GM19025 (cell line): ENCODE results near the gene KCNIP2.

Experiments
- ATAC-seq: cut with Tn5 transposase; IDR thresholded peaks from one replicate; pipeline ENCODE4 v1.9.1; 2021; ENCODE audit warnings: mild to moderate bottlenecking, low read depth, moderate library complexity; ENCODE audit not compliant: unreplicated experiment

Gene KCNIP2

DNA sequence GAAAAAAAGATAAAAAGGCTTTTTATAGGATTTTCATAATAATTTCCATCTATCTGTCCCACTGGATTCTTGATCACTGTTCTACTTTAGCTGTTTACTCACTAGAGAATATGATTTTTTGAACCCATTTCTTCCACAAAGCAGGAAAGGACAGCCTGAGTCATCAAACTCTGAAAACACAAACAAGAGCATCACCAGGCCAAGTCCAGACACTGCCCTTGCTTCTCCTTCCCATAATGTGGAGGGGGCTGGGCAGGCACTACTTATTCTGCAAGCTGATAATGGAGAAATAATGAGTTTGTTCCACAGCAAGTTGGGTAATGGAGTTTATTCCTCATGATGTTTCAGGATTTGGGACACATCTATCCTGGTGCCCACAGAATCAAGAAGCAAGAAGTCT lies 13.0 kb upstream of the KCNIP2 start:
- no peak for ATAC-seq

DNA sequence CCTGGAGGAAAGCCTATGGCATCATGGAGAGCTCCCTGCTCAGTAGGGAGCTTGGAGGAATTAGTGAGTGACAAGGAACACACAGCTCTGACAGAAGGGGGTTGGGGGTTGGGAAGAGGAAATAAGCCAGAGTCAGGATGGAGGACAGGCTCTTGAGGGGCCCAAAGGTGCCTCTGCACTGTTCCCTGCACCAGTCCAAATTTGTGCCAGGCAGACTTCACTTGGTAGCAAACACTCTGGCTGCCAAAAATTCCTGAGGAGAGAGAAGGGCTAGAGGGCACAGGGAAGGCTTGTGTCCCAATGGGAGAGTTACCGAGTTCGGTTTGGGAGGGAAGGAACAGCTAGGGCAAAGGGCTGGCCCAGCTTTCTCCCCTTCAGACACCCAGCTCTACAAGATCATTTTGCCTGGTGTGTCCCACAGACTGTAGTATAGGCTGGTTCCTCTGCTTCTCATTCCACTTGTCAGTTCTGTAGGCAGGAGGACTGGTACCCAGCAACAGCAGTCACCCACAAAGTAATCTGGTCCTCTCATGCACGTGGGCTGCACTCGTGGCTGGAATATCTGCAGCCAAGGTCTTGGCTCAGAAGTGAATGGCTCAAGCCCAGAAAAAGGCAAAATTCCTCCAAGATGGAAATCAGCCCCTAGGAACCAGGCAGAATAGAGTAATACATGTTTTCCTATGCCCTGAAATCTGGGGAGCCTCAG lies 8.0 kb upstream of the KCNIP2 start:
- no peak for ATAC-seq

DNA sequence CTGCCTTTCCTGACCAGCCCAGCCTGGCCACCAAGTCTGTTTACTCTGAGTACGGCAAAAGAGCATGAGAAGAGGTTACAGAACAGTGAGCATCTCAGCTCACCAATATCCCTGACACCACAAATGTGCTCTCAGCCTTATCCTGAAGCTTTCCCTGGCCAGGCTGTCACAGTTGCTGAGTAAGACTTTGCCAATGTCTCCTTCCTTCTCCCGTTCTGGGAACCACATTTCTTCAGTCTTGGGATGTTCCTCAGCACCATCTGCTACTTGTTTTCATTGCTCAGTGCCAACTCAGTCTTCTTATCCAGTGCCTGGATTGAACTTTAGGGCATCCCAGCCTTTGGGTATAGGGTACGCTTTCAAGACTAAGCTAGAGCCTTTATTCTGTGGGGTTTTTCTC lies 7.1 kb upstream of the KCNIP2 start:
- no peak for ATAC-seq

DNA sequence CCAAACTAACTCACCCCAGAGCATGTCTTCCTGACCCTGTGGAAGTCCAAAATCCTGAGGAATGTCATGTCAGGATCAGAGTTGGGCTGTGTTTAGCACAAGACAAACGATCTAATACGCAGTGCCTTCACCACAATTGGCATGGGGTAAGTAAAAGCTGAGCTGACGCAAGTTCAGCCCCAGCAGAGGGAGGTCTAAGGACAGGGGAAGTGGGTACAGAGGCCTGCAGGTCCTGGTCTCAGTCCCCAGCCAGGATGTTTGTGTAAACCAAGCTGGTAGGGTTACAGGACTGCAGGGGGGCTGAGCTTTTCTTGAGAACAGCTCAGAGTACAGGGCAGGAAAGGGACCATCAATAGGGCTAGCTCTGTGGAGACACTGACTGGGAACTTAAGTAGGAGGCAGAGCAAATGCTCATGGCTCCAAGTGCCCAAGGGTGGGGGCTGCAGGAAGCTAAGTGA lies 5.3 kb upstream of the KCNIP2 start:
- no peak for ATAC-seq

DNA sequence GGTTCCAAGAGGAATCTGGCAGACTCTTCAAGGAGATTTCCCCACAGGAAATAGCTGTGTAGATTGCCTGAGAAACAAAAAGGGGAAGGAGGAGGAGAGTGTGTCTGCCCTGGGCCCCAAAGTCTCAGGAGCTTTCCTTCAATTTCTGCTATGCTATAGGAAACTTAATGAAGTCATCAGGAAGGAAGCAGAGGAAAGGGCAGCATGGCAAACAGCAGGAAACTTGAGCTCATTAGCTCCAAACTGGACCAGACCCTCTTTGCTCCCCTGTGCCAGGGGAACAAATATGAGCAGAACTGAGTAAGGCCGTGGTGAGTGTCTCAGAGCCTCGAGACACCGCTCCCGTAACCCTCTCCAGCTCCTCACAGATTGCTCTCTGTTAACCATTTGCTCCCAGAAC lies 4.8 kb upstream of the KCNIP2 start:
- ATAC-seq = no peak

DNA sequence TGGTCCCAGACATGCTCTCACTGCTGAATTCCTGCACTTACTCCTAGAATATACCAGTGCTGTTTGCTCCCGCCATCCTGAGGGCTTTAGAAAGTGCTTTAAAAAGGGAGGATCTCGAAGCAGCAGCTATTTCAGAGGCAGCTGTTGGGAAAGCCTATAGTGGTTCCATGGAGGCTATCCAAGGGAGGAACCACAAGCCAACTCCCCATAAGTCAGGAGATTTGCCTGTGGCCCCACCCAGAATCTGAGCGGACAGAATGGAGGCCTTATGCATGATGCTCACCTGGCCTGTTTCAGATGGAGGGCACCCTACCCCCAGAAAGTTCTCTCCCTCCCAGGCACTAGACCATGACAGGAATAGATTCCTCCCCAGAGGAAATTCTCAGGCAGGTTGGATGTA lies 2.3 kb upstream of the KCNIP2 start:
- no peak for ATAC-seq

DNA sequence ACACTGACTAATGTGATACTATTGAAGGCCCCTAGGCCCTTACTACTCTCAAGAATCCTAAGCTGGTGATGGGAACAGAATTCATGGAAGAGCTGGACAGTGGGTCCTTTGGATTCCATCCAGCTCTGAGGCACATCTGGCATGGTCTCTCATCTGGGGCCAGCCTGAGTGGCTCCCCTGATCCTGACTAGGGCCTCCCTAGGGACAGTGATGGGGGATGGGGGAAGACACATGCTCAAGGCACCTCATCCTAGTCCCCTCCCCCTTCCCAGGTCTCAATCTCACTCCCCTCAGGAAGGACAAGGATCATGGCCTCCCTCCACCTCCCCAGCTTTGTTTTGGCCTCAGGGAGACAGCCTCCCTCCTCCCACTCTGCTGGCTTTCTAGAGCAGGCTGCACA lies 1.8 kb downstream of the KCNIP2 start:
- ATAC-seq = no peak

DNA sequence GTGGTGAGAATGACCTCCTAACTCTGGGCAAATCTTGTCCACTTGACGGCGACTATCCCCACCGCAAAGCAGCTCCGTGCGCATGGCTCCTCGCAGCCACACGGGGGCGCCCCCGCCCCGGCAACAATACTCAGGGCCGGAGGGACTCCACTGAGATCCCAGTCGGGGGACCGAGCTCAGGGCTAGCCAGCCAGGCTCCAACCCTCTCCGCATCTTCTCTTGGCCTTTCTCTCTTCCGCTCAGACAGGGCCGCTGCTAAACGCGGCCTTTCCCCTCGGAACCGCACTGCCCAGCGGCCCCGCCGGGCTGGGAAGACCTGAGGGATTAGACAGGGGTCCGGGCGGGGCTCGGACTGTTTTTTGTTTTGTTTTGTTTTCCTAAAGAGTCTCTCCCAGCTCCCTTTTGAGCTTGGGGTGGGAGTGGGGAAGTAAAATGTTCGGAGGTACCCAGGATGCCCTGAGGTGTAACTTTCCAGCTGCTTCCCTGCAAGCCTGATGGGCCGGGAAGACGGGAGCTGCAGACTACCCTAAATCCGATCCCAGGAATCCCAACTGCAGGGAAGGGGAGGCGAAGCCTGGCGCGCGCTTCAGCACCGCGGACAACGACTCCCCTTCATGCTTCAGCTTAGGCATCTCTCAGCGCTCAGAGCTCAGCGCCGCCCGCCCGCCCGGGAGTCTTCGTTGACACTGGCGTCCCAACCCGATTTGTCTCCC lies 2.7 kb downstream of the KCNIP2 start:
- ATAC-seq = peak; percentile 60

DNA sequence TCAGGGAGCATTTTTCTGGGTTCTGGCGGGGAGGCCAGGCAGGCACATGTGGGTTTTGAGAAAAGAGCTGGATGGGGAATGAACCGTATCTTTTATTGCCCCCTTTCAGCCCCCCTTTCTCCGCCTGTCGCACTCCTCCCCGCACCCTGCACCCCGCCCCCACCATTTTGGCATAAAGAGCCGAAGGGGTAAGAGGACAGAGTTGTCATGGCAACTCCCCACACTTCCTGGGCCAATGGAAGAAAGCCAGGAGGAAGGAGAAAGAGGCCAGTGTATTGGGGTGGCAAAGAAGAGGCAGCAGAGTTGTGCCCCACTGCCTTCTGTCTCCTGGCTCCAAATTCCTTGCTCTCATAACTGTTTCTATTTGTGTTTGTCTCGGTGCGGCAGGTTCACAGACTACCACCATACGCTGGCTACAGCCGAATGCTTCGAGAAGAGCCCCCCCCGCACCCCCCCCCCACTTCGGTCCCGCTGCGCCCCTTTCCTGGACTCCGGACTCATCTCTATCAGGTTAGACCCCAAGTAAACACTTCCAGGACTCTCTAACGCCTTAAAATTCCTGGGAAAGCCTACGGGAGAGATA lies 3.4 kb downstream of the KCNIP2 start:
- ATAC-seq = no peak

DNA sequence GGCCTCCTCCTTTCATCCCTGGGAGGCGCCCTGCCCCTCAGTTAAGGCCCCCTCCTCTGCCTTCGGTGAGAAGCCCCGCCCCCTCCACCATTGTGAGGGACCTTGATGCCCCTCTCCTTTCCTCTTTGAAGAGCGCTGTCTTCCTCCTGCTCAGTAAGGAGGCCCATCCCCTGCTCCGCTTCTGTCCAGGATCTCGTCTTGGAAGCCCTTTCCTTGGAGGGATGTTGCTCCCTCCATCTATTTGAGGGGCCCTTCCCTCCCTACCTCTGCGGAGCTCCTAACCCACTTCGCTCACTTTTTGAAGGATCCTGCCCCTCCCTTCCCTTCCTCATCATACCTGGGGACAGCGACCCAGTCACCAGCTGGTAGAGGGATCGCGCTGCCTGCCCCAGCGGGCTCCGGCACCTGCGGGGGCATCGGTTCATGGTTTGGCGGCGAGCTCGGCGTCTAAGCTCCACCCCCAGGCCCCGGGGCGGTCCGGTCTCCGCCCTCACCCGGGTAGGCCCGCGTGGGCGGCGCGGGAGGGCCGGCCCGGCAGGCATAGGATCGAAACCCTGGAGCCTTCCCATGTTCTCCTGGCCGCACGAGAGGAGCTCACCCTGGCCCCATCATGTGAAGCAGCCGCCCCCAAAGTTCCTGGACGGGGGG lies 4.1 kb downstream of the KCNIP2 start:
- ATAC-seq = no peak

DNA sequence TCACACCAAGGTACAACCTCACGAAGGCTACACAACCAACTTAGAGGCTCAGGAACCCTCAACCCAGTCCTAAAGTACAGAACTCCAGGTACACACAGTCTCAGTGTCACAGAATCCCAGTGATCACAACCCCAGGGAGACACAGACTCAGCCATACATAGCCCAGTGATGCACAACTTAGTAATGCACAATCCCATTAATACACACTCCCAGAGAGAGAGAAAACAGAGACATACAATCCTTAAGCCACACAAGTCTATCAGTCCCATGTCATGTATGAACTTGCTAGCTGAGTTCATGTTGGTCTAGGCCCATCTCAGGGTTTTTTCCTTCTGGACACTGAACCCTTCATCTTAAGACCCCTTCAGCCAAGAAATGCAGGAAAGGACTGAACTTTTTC lies 4.6 kb downstream of the KCNIP2 start:
- ATAC-seq = no peak

DNA sequence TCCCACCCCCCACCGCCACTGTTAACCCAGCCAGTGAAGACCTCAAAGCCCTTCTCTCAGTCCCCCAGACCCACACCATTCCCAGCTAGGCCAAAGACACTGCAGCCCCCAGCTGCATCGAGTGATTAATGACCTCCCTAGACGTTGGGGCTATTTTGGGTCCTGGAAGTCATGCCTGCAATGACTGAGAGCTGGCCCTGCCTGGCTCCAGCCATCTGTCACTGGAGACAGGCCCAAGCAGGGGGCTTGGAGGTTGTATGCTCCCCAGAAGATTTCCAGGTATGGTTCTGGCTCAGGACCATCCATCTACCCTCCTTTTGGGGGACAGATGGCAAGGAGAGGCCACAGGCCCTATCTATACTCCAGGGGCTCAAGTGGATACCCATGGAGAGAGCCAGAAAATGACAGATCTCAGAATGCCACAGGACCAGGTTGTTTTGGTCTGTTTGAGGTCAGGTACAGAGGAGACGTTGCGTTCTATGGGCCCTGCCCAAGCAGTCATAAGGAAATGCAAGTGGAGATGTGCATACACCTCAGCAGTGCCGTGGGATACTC lies 5.1 kb downstream of the KCNIP2 start:
- ATAC-seq = no peak

DNA sequence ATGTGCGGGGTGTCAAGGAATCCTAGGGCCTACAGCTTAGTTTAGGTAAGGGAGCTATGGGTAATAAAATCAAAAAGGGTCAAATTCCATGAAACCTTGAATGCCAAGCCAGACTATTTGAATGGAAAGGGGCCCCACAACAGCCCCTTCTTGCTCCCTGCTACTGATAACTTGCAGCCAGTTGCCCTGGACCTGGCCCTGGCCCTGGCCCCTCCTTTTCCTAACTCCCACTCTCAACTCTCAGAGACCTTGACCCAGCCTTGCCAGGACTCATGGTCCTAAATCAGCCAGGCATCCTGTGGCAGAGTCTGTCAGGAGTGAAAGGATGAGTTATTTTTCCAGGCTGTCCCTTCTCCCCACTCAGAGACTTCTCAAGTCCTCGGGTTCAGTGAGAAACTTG lies 5.9 kb downstream of the KCNIP2 start:
- ATAC-seq = no peak

DNA sequence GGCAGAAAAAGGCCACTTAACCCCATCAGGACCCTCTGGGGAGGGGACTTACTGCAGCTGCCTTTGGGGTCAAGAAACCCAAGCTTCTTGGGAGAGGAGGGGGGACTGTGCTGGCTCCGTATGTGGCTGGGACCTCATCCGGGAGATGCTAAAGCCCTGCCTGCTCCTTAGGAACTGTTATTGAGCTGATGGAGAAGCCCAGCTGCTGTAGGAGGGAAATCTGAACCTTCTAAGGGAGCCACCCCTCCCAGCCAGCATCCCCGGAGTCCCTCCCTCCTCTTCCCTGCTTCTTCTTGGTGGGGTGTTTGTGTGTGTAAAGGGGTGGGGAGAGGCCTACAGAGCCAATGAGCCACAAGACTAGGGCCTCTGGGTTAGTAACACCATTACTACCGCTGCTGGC lies 8.2 kb downstream of the KCNIP2 start:
- no peak for ATAC-seq

DNA sequence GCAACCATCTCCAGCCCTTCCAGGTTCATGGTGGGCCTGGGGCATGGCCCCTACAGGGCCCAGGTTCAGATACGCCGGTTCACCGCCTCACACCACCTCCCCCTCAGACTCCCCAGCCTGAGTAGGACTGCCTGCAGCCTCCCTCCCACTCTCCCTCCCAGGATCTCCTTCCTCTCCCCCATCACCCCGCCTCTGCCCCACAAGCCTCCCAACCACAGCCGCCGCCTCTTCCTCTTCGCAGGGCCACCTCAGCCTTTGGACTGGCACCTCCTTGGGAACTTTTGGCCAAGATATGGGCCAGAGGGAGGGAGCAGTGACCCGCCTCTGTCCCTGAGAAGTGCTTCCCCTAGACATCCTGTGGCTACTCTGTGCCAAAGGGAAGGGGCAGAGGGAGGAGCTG lies 9.3 kb downstream of the KCNIP2 start:
- no peak for ATAC-seq

DNA sequence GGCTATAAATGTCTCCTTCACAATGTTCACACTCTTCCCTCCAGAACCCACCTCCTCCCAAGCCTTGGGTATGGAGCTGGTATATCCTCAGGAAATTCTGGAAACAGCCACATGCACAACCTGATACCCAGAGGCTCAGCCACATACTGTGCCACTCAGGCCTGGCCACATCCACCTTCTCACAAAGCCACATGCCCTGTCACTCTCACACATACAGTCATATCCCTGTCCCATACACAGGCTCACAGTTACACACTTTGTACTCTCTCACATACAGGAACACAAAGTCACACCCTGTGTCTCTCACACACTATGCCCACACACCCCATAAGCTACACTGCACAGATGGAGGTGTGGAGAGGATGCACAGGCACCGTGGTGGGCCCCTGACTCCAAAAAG lies 10.1 kb downstream of the KCNIP2 start:
- no peak for ATAC-seq

DNA sequence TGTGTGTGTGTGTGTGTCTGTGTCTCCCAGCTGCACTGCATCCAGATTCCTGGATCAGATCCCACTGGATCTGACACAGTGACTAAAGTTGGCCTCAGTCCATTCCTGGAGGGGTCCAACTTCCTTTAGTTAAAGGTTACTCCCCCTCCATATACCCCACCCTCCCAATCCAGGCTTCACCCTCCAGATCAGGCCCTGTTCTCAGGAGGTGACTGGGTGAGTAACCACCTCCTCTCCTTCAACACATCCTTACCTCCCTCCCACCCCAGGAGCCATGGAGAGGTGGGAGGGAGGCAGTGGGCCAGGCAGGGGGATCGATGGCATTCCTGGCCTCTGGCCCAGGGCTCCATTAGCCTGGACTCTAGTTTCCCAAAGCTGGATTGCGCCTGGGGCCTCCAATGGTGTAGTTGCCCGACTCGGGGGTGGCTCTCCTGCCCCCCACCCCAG lies 11.3 kb downstream of the KCNIP2 start:
- no peak for ATAC-seq

DNA sequence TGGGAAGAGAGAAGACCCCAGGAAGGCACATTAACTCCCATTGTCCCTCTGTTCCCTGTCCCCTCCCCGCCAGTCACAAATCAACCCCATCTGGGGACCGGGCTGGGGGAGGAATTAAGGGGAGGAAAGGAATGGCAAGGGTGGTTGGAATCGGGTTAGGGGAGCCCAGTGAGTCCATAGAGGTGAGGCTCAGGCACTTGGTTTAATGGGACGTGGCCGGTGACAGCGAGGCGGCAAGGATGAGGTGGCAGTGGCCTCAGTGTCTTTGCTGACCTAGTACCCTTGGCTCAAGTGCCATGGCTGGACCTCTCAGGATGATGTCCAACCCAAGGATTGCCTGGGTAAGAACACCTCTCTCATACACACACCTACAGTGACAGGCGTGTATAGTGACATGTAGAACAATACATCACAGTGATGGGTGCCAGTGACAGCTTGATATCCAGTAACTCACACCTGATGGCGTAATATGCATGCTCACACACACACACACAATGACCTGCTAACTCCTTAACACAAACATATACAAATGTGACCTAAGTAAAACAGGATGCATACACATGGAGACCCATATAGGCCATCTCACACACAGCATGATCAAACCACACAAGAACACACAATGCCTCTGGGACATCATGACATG lies 12.3 kb downstream of the KCNIP2 start:
- ATAC-seq = no peak

DNA sequence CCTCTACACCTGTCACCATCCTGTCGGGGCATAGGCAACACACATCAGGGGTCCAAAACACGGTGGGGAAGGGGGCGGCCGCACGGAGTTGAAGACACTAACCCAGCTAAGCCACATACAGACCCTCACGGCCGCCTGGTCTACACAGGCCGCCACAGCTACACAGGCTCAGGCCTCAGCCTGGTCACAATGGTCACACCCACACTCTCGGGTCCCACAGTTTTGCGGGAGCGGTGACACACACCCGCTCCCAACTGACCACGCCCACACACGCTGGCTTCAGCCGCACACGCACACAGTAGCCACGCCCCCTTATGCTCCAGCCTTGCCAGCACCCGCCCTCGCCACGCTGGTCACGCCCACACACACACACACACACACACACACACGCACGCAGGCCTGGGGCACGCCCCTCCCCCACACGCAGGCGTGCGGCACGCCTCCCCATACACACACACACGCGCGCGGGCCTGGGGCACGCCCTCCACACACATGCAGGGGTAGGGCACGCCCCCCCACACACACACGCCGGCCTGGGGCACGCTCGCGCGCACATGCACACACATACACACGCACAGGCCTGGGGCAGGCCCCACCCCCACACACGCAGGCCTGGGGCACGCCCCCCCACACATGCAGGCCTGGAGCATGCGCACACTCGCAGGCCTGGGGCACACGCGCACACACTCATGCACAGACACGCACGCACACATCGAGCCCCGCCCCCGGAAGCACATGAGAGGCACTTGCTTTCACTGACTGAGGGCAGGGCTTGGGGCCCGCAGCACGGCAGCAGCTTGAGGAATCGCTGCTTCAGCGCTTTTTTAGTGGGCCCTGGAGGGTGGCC lies 13.1 kb downstream of the KCNIP2 start:
- ATAC-seq = peak; percentile 59
